ENCODE results near the gene SIRPB2. TPM values are rescaled to one million over a fixed set of nuclear protein-coding genes. Genes with fewer than 3 reads are reported as not detected.

The SIRPB2 gene
- total and polyA plus RNA-seq, 2 of the 8 experiments (the other 6 are each of a cell fraction or from before 2014, with no cell fraction given) = 0.28 TPM; not detected in 1

GRCh38 chr20:1491860-1492642, 831 bp upstream of the SIRPB2 start:
- Histone ChIP-seq H3K9ac (replicated peaks in 1 of 4; ENCODE audit: extremely low read depth in 1 of 4, low read depth in 3 of 4, low read length in 3 of 4) (no peak overlapping the region), H3K4me2 (ENCODE audit: insufficient read depth in 1 of 2, low read depth in 2 of 2, low read length in 2 of 2) (no peak overlapping the region), H4K5ac (ENCODE audit: insufficient read length, low read depth, low read length) (no peak overlapping the region), H3K4me3 (ENCODE audit: extremely low read depth in 1 of 4, insufficient read depth in 2 of 4, low read depth in 3 of 4, low read length in 4 of 4) (no peak overlapping the region), H3K27me3 (replicated peaks in 1 of 4; ENCODE audit: control insufficient read depth in 3 of 4, extremely low read depth in 1 of 4, insufficient read depth in 3 of 4, low read length in 3 of 4) (peaks cover 0 to 4% (median 1%) of the 10 kb centered on the region in 4 experiments; a peak in 2 of 7 replicates), H3K23me2 (ENCODE audit: low read depth, low read length) (no peaks in the 10 kb centered on the region), H3K79me1 (ENCODE audit: low read depth, low read length) (no peaks in the 10 kb centered on the region), H4K91ac (replicated peaks; ENCODE audit: insufficient read length, low read length) (no peak overlapping the region), H2BK5ac (ENCODE audit: low read depth, low read length) (no peak overlapping the region), H2AK5ac (ENCODE audit: low read depth, low read length) (no peak overlapping the region), H3K36me3 (ENCODE audit: control insufficient read depth in 2 of 4, insufficient read depth in 4 of 4, low read length in 3 of 4) (no peaks in the 10 kb centered on the region), H4K20me1 (replicated peaks in 1 of 2; ENCODE audit: control insufficient read depth in 1 of 2, insufficient read depth in 2 of 2, low read length in 2 of 2) (no peaks in the 10 kb centered on the region), H3K14ac (ENCODE audit: insufficient read length) (no peak overlapping the region), H2BK20ac (ENCODE audit: low read length) (no peak overlapping the region), H3K27ac (ENCODE audit: low read depth, low read length) (no peak overlapping the region), H3K79me2 (ENCODE audit: control insufficient read depth in 1 of 2, insufficient read depth in 2 of 2, low read length in 2 of 2) (no peaks in the 10 kb centered on the region), H3K23ac (ENCODE audit: insufficient read length) (no peak overlapping the region), H2BK12ac (ENCODE audit: low read depth, low read length) (no peak overlapping the region), H2BK120ac (replicated peaks; ENCODE audit: low read depth, low read length) (no peak overlapping the region), H2BK15ac (ENCODE audit: low read length) (no peak overlapping the region), H3K4me1 (replicated peaks in 1 of 4; ENCODE audit: control insufficient read depth in 3 of 4, insufficient read depth in 4 of 4, low read length in 3 of 4) (no peaks in the 10 kb centered on the region), H3K56ac (replicated peaks; ENCODE audit: insufficient read length, low read depth, low read length) (no peak overlapping the region), H3K4ac (replicated peaks; ENCODE audit: insufficient read length, low read depth, low read length) (no peak overlapping the region), H2AFZ (ENCODE audit: low read length) (no peak overlapping the region), H3K18ac (ENCODE audit: extremely low read depth, low read length) (no peak overlapping the region), H4K8ac (ENCODE audit: extremely low read depth, insufficient read depth, low read length) (no peak overlapping the region), H3K9me3 (ENCODE audit: insufficient read depth in 2 of 2, low read depth in 1 of 2, low read length in 1 of 2) (no peaks in the 10 kb centered on the region)
- WGBS, 2 experiments (ENCODE audit: extremely low coverage in 1 of 2, insufficient coverage in 1 of 2, insufficient read length in 1 of 2, insufficient replicate concordance in 2 of 2, low coverage in 1 of 2, low lambda C conversion rate in 2 of 2, missing lambda C conversion rate in 1 of 2) = 82% methylated on average over 2 of the region's 2 CpGs; no CpG with 5 or more reads in 1 of the 2 experiments
- no peak for FAIRE-seq
- DNase-seq (ENCODE audit: low read depth in 1 of 2, low spot score in 2 of 2) = no peak
- POLR2A ChIA-PET (ENCODE audit: partially characterized antibody) = no interaction called here
- CTCF ChIA-PET (ENCODE audit: partially characterized antibody) = interaction anchor here (0.6 to 4.5 kb wide), 3 partner anchors 11 to 344 kb away, joined by 3 to 31 read pairs (median 4); no protein-coding TSS in a partner anchor
- no peak for TF ChIP-seq RAD21 (IDR thresholded peaks at IDR 0.05 in 1 of 2, conservative IDR thresholded peaks at IDR 0.05 in 1 of 2; ENCODE audit: low read depth in 2 of 2, low read length in 2 of 2)
- TF ChIP-seq JUN (IDR thresholded peaks at IDR 0.05; ENCODE audit: low read depth, low read length) = no peak
- TF ChIP-seq TAF7 (optimal IDR thresholded peaks at IDR 0.05; ENCODE audit: borderline replicate concordance, low read depth, low read length) = no peak
- TF ChIP-seq SIN3A (conservative IDR thresholded peaks at IDR 0.05 in 1 of 2, IDR thresholded peaks at IDR 0.05 in 1 of 2; ENCODE audit: low read depth in 1 of 2, low read length in 2 of 2) = no peak
- no peak for TF ChIP-seq ATF2 (IDR thresholded peaks at IDR 0.05; ENCODE audit: low read length)
- no peak for TF ChIP-seq TEAD4 (IDR thresholded peaks at IDR 0.05; ENCODE audit: low read depth, low read length)
- TF ChIP-seq CBX5 (IDR thresholded peaks at IDR 0.05; ENCODE audit: low read depth, low read length) = no peak
- no peak for TF ChIP-seq SRF (IDR thresholded peaks at IDR 0.05; ENCODE audit: low read depth, low read length)
- no peak for TF ChIP-seq MAFK (IDR thresholded peaks at IDR 0.05; ENCODE audit: low read depth, low read length)
- no peak for TF ChIP-seq KDM5A (IDR thresholded peaks at IDR 0.05; ENCODE audit: low read length)

Measured in H1 (cell line).